HG02642 (cell line): ENCODE data around the gene DCTPP1.

ENCODE experiments used
- ATAC-seq: cut with Tn5 transposase; IDR thresholded peaks from one replicate; pipeline ENCODE4 v1.9.1; 2021; ENCODE audit warnings: mild to moderate bottlenecking; ENCODE audit not compliant: unreplicated experiment, poor library complexity

The DCTPP1 gene

GRCh38 chr16:30449116-30449435 is 19.2 kb upstream of the DCTPP1 start:
- ATAC-seq, result no peak

- no peak for ATAC-seq
Measured at GRCh38 chr16:30447512-30448226, 17.8 kb upstream of the DCTPP1 start.

GRCh38 chr16:30446203-30446595 is 16.4 kb upstream of the DCTPP1 start:
- no peak for ATAC-seq

- peak; percentile 89 for ATAC-seq
Measured at GRCh38 chr16:30445408-30446202, 15.8 kb upstream of the DCTPP1 start, which contains the start of gene SEPHS2. TSS of gene SEPHS2 (minus strand) at chr16:30445874. CDS start at chr16:30445727, 147 bp downstream.

- ATAC-seq, result peak; percentile 9
Measured at GRCh38 chr16:30445149-30445407, 15.2 kb upstream of the DCTPP1 start.

- ATAC-seq, result no peak
Measured at GRCh38 chr16:30444231-30445148, 14.7 kb upstream of the DCTPP1 start.

GRCh38 chr16:30443631-30444030 is 13.8 kb upstream of the DCTPP1 start:
- ATAC-seq, result no peak

GRCh38 chr16:30439720-30440348 is 10.0 kb upstream of the DCTPP1 start:
- no peak for ATAC-seq

- no peak for ATAC-seq
Measured at GRCh38 chr16:30438835-30439234, 9.0 kb upstream of the DCTPP1 start.

GRCh38 chr16:30437511-30438046 is 7.7 kb upstream of the DCTPP1 start:
- no peak for ATAC-seq

- no peak for ATAC-seq
Measured at GRCh38 chr16:30434852-30435251, 5.0 kb upstream of the DCTPP1 start.

- ATAC-seq, result no peak
Measured at GRCh38 chr16:30430428-30430970, 669 bp upstream of the DCTPP1 start.

GRCh38 chr16:30429418-30429677 is 482 bp downstream of the DCTPP1 start:
- peak; percentile 8 for ATAC-seq

- no peak for ATAC-seq
Measured at GRCh38 chr16:30428055-30428454, 1.8 kb downstream of the DCTPP1 start.

- no peak for ATAC-seq
Measured at GRCh38 chr16:30421010-30421409, 8.8 kb downstream of the DCTPP1 start.

GRCh38 chr16:30418350-30419181 is 11.3 kb downstream of the DCTPP1 start:
- no peak for ATAC-seq

GRCh38 chr16:30417529-30418349 is 12.1 kb downstream of the DCTPP1 start:
- peak; percentile 84 for ATAC-seq

GRCh38 chr16:30416624-30417528 is 13.0 kb downstream of the DCTPP1 start:
- no peak for ATAC-seq
